Astrocyte of the cerebellum (primary cell): ENCODE data around the gene IPO9.
A peak's percentile ranks its signal among the peaks of the same experiment; 100 is the strongest.

ENCODE experiments used
- DNase-seq: peaks from one replicate; pipeline ENCODE4 v3.0.0-alpha.2; 2011; ENCODE audit warnings: low read depth
- H3K4me3 ChIP-seq: 2 replicates; pipeline ENCODE4 v1.5.1; 2011; ENCODE audit warnings: mild to moderate bottlenecking, low read depth, low read length, moderate library complexity
- in situ Hi-C: cut with HindIII; loops from 2 replicates; pipeline ENCODE4 v1.10.0; 2017; ENCODE audit warnings: low sequenced_read_pairs
- TF ChIP-seq, protein P1 (sequence below): IDR thresholded peaks from 2 replicates; pipeline ENCODE4 v1.5.1; 2012; ENCODE audit warnings: low read length, low read depth, moderate library complexity, mild to moderate bottlenecking; ENCODE audit errors: missing control alignments

Gene IPO9

DNA sequence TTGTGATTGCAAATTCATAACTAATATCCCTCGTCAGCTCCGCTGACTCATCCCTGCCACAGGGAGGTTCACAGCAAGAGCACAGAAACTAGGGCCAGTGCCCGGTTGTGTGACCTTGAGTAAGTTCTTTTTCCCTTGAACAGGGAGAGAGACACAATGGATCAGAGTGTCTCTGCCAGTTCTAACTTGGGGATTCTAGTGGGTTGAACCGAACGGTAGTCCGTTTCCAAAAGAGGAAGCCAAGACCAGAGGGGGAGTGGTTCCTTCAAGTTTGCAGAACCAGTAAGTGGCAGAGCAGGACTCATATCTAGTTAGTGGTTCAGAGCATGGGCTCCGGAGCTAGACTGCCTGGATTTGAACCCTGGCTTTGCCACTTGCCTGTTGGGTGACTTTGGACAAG is 54.8 kb downstream of the IPO9 start:
- H3K4me3 ChIP-seq: no peak overlapping the region
- TF ChIP-seq, protein P1, sequence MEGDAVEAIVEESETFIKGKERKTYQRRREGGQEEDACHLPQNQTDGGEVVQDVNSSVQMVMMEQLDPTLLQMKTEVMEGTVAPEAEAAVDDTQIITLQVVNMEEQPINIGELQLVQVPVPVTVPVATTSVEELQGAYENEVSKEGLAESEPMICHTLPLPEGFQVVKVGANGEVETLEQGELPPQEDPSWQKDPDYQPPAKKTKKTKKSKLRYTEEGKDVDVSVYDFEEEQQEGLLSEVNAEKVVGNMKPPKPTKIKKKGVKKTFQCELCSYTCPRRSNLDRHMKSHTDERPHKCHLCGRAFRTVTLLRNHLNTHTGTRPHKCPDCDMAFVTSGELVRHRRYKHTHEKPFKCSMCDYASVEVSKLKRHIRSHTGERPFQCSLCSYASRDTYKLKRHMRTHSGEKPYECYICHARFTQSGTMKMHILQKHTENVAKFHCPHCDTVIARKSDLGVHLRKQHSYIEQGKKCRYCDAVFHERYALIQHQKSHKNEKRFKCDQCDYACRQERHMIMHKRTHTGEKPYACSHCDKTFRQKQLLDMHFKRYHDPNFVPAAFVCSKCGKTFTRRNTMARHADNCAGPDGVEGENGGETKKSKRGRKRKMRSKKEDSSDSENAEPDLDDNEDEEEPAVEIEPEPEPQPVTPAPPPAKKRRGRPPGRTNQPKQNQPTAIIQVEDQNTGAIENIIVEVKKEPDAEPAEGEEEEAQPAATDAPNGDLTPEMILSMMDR: no peak
- no peak for DNase-seq
- in situ Hi-C loops: no loop called here

DNA sequence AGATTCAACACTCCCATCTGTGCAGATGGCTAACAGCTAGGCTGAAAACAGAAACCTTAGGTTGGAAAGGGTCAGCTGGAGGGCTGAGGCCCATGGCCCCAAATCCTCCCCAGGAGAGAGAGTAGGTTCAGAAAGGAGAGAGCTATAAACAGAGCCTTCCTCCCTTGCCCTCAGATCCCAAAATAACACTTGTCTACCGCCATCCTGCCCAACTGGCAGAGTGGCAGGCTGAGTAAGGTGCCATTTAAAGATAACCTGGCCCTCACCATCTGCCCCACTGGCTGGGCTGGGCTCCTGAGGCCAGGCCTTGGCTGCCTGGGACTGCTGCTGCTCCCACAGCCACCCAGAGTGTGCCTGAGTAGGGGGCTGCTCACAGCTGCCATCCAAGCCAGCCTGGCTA is 55.5 kb downstream of the IPO9 start:
- in situ Hi-C loops: no loop called here
- DNase-seq: no peak
- TF ChIP-seq, protein P1: no peak
- no peak overlapping the region for H3K4me3 ChIP-seq

DNA sequence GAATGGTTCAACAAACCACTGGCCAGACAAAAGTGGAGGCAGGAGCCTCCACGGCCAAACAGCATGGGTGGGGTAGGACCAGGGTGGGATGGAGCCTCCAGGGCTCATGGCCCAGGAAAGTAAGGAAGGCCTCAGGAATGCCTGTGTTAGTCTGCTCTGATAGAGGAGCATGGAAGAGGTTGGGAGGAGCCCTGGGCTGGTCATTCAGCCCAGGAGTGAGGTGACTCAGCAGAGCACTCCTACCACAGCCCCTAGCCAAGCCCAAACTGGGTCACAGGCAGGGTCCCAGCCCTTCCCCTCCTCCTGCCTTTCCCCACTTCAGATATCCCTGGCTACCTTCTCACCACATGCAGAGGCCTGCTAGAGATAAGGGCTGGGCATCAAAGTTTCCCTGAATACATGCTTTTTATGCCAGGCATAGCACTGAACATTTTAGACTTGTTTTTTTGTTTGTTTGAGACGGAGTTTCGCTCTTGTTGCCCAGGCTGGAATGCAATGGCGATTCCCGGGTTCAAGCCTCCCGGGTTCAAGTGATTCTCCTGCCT is 56.6 kb downstream of the IPO9 start:
- TF ChIP-seq, protein P1: no peak
- in situ Hi-C loops: no loop called here
- H3K4me3 ChIP-seq: no peak overlapping the region
- DNase-seq: no peak

DNA sequence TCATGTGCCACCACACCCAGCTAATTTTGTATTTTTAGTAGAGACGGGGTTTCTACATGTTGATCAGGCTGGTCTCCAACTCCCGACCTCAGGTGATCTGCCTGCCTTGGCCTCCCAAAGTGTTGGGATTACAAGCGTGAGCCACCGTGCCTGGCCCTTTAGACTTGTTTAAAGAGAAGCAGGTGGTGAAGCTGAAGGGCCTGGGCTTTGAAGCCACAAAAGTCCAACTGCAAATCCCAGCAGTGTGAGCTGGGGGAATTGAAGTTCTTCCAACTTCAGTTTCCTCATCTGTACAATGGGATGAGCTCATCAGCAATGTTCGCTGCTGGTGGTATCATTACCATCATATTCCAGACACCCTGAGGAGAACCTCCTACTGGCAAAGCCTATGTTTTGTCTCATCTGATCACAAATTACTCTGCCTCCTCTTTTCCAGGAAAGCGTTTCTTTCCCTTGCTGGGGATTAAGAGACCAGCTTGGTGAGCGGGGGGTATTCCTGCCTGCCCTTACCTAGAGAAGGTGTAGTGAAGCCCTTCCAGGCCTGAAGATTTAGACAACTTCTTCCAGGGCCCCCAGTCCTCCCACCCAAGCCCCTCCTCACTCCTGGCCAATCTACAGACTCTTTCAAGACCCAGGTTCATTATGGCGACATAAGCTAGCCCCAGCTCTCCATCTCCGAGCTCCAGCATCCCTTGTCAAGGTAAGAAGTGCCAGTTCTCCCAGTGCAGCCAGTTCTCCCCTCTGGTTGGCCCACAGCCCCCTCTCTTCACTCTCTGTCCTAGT is 57.3 kb downstream of the IPO9 start:
- in situ Hi-C loops: no loop called here
- no peak for DNase-seq
- TF ChIP-seq, protein P1: no peak
- no peak overlapping the region for H3K4me3 ChIP-seq

DNA sequence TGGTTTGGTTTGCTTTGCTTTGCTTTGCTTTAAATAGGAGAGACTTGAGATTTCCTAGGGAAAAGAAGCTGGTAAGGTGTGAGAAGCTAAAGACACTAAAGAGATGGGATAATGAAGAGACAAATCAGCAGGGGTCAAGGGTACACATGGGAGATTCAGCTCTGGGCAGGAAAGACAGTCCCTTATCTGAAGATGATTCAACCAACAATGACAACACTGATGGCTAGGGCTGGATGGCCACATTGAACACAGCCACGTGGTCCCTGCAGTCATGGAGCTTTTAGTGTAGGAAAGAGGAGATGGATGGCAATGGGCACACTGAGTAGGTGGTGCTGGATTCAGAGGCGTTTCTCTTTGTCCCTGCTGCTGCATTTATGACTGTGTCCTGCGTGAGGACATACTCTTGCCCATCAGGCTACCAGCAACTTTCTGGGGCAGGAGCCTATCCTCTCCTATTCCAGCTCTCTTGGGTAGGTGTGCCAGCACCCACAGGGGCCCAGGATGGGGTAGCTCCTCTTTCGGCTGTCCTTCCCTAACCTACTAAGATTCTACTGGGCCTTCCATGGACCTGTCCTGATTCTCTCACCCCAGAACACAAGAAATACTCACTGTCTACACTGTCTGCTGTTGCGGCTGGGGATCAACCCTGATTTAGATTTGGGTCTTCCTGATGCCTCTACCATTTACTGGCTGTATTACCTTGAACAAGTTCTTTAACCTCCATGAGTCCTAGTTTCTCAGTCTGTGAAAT is 58.3 kb downstream of the IPO9 start:
- no peak overlapping the region for H3K4me3 ChIP-seq
- TF ChIP-seq, protein P1: no peak
- DNase-seq: no peak
- in situ Hi-C loops: no loop called here

DNA sequence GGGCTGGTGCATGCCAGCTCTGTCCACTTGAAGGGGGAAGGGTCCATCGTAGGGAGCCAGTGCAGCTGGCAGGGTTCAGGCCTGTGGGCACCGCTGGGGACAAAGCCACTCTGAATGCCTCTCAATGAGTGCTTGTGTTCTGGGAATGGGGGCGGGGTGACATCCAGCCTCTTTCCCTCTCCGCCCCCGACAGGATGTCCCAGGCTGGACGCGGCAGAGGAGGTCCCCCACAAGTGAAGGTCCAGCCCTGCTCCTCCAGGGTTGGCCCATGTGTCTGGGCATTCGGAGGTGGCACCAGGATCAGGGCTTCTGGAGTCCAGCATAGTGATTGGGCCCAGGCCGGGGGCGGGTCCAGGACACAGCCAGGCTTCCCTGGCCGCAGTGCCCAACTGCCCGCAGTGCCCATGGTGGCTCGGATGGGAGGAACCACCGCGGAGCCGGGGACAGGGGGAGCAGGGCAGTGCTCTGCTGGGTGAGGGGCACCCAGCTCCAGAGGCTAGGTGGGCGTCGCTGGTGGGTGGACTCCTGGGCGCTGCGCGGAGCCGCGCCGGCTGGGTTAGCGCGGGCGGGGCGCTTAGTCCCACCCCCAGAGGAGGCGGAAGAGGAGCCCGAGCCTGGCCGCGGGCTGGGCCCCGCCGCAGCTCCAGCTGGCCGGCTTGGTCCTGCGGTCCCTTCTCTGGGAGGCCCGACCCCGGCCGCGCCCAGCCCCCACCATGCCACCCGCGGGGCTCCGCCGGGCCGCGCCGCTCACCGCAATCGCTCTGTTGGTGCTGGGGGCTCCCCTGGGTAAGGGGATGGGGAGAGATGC is 59.5 kb downstream of the IPO9 start, which contains the start of gene SHISA4:
TSS of gene SHISA4 (plus strand) at position 617 of the 808 bp plus-strand sequence. CDS start at position 714, 97 bp downstream.
- DNase-seq: no peak
- in situ Hi-C loops: no loop called here
- TF ChIP-seq, protein P1: no peak
- peak within 1 kb of the TSS; percentile 52 for H3K4me3 ChIP-seq
